C4-2B (cell line): ENCODE results near the gene CTSL.

Experiments
- ZFX ChIP-seq: fragments of 450-650 bp; IDR thresholded peaks from 2 replicates; pipeline ENCODE4 v1.6.1; 2017
- TF ChIP-seq, protein P1 (sequence below): fragments of 450-650 bp; conservative IDR thresholded peaks from 2 replicates; pipeline ENCODE4 v1.5.1; 2017; ENCODE audit warnings: mild to moderate bottlenecking

DNA sequence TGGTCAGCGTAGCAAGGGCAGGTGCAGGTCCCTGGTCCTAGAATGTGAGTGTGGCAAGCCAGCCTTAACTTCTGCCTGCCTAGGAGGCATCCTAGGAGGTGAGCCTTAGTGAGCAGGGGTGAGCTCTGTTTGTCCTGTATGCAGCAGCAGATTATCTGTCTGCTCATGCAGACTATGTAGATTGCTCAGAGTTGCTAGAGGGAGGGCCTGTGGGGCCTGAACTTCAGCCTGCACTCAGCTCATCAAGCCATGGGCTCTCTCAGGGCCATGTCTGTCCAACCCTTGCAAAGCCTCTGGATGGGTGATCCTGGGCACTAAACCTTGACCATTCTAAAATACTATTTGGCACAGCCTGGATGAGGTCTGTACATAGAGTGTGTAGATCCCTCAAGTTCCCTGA is 8.5 kb upstream of the CTSL start:
- TF ChIP-seq, protein P1, sequence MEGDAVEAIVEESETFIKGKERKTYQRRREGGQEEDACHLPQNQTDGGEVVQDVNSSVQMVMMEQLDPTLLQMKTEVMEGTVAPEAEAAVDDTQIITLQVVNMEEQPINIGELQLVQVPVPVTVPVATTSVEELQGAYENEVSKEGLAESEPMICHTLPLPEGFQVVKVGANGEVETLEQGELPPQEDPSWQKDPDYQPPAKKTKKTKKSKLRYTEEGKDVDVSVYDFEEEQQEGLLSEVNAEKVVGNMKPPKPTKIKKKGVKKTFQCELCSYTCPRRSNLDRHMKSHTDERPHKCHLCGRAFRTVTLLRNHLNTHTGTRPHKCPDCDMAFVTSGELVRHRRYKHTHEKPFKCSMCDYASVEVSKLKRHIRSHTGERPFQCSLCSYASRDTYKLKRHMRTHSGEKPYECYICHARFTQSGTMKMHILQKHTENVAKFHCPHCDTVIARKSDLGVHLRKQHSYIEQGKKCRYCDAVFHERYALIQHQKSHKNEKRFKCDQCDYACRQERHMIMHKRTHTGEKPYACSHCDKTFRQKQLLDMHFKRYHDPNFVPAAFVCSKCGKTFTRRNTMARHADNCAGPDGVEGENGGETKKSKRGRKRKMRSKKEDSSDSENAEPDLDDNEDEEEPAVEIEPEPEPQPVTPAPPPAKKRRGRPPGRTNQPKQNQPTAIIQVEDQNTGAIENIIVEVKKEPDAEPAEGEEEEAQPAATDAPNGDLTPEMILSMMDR = no peak
- TF ChIP-seq ZFX = no peak
